Body of pancreas (tissue), 4 donors: ENCODE data around the gene FRMD4B.

Source experiments
- POLR2A ChIP-seq, 3 donors: fragments of 450-650 bp; IDR thresholded peaks; one replicate each; pipeline ENCODE4 v1.6.1; 2016; ENCODE audit warnings: antibody characterized with exemption in 3 of 3, mild to moderate bottlenecking in 2 of 3
- TF ChIP-seq, protein P1 (sequence below), 7 experiments: fragments of 450-650 bp in 4 of 7; fragments of 200-600 bp in 3 of 7; sonication (generic) in 3 of 7; IDR thresholded peaks; one replicate each; pipeline ENCODE4 v1.5.1; 2016 to 2019; ENCODE audit warnings: antibody characterized with exemption in 7 of 7

DNA sequence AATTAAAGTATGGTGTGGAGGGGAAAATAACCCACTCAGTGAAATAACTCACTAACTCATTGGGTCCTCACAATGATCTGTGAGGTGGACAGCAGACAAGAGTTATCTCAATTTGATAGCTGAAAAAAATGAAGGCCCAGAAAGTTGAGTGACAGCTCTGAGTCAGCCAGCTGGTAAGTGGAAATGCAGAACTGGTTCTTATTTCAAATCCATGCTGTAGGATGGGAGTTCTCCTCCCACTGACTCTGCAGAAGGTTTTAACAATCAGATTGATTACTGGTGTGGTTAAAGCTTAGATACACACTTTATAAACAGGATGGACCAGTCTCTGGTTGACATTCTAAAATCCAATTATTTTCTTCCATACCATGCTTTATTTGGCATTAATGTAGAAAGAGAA, 176.5 kb downstream of the FRMD4B start:
- TF ChIP-seq, protein P1, sequence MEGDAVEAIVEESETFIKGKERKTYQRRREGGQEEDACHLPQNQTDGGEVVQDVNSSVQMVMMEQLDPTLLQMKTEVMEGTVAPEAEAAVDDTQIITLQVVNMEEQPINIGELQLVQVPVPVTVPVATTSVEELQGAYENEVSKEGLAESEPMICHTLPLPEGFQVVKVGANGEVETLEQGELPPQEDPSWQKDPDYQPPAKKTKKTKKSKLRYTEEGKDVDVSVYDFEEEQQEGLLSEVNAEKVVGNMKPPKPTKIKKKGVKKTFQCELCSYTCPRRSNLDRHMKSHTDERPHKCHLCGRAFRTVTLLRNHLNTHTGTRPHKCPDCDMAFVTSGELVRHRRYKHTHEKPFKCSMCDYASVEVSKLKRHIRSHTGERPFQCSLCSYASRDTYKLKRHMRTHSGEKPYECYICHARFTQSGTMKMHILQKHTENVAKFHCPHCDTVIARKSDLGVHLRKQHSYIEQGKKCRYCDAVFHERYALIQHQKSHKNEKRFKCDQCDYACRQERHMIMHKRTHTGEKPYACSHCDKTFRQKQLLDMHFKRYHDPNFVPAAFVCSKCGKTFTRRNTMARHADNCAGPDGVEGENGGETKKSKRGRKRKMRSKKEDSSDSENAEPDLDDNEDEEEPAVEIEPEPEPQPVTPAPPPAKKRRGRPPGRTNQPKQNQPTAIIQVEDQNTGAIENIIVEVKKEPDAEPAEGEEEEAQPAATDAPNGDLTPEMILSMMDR (IDR thresholded peaks at IDR 0.05) = no peak
- no peak for TF ChIP-seq POLR2A (IDR thresholded peaks at IDR 0.05)
